GM21423 (cell line): Measurements from ENCODE around the gene IL6R.
"Not testable (repeated sequence)": the region's sequence is repeated elsewhere in the genome, so short reads cannot be mapped to it uniquely, and the experiment has no call there.

Source experiments
- ATAC-seq: cut with Tn5 transposase; IDR thresholded peaks from one replicate; pipeline ENCODE4 v1.9.1; 2021; ENCODE audit warnings: mild to moderate bottlenecking, moderate library complexity; ENCODE audit not compliant: unreplicated experiment

Gene IL6R

DNA sequence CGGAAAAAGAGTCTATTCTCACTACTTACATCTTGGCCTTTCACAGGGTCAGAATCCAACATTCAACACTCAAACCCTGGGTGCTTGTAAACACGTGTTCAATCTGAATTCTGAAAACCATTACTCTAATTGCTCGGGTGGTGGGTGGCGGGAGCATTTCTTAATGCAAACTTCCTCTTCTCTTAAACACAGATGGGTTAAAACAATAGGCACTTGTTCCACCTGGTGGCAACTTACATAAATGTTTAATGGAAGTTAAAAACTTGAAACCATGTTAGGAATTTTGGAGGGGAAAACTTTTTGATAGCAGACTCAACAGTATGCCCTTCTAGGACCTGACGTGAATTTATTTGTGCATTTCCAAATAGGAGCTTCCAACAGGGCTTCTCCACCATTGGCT is 73.5 kb downstream of the IL6R start:
- ATAC-seq = no peak

DNA sequence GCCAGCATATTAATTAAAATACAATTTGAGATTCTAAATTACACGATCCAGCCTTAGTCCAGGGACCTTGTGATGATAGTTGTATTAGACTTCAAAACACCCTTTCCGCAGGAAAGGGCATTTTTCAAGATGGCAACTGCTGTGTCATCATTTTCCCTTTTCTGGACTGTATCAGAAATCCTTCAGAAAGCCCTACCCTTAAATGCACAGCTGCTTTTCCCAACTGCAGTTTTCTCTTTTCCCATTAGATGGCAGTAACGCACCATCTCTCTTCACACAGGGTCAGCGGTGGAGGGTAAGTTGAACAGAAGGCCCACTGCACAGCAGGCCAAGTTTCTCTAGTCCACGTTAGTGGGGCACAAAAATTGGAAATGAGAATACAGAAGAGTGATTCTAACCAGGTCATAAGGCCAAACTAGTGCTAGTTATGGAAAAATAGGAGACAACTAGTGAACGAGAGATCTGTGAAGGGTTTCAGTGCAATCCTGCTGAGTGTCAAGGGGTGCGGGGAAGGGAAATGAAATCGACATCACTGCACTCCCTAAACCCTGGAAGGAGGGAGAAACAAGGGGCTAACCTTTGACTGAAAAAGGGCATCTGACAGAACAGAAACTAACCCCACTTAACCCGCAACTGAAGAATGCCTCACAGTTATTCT is 74.8 kb downstream of the IL6R start:
- ATAC-seq = no peak

- ATAC-seq = no peak
Measured at GRCh38 chr1:154481053-154481452, 75.9 kb downstream of the IL6R start.

DNA sequence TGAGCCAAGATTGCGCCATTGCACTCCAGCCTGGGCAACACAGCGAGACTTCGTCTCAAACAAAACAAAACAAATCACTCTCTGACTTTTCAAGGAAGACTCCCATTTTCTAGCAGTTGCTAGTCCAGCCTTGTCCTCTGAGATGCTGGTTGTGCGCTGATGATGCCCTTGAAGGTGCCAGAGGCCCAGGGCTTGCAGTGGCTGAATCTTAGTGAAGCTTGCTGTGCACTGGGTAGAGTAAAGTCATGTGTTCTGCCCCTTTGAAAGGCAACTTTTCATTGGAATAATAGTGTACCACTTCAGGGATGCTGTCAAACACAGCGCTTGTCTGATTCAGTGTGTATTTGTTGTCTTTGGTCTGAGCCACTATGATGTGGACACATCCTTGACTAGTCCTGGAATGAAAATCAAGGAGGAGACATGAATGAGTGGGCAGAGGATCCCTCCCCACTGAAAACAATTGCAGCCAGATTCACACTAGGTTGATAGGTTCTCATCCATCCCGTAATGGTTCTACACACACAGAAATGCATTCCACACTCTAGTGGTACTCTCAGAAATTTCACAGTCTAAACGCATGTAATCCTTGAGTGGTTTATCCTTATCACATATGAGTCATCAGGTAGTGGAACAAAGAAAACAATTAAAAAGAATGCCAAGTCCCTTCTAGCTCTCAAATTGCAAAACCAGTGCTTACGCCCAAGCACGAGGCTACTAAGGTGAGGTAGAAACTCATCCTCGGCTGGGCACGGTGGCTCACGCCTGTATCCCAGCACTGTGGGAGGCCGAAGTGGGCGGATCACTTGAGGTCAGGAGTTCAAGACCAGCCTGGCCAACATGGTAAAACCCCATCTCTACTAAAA is 79.0 kb downstream of the IL6R start:
- no peak for ATAC-seq

GRCh38 chr1:154485106-154485505 is 80.0 kb downstream of the IL6R start:
- no peak for ATAC-seq

DNA sequence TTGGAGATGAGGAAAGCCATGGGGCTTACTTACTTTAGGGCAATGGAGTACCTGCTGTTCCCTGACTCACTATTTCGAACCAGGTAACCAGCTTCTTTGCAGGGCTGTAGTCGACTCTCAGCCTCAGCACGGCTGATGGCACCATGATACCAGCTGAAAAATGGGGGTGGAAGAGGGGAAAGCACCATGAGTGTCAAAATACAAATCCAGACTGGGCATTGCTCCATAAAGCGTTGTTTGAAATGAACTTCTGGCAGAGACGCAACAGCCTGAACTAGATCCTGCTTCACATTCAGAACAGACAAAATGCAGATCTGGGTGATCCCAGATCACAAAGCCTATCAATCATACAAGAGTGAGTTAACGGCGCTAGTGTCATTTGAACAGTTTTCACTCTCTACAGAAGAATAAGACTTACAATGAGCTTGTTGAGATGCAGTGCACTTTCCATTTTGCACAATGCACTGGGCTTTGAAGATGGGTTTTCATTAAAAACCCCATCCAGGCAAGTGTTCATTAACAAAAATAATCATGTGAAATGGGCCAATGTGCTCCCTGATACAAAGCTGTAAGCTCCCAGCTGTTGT is 80.9 kb downstream of the IL6R start:
- no peak for ATAC-seq

GRCh38 chr1:154486756-154487155 is 81.6 kb downstream of the IL6R start:
- not testable (repeated sequence) for ATAC-seq

DNA sequence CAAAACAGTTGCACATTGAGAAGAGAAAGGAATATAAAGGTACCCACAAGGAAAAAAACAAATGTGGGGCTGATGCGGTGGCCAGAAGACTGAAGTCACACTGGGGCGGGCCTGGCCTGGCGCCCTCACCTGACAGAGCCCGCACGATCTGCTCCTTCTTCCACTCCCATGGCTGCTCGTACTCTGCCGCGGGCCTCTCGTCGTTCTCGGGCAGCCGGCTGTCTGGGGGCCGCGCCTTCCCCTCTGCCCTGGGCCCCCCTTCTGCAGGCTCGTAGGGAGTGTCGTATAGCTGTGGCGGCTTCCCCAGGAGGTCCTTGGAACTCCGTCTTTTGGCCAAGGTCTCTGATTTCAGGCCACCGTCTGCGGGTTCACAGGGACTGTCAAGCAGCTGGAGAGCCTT is 83.8 kb downstream of the IL6R start:
- ATAC-seq = no peak

DNA sequence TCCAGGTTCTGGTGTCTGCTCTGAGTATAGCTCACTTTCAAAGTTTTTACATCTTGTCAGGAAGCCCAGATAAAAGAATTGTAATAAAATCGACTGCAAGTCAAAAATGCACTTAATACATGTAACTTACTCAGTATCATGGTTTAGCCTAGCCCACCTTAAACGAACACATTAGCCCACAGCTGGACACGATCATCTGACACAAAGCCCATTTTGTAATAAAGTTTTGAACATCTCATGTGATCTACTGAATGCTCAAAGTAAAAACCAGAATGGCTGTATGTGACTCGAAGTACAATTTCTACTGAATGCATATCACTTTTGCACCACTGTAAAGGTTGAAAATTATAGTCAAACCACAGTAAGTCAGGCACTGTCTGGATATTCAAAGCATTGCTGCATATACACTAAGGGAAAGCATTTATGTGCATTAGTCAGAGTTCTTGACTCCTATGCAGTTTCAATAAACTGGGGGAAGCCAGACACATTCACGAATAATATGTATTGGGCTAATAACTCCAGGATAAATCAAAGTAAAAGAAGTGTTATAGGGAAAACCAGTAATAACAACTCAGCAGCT is 84.6 kb downstream of the IL6R start:
- no peak for ATAC-seq

- ATAC-seq = no peak
Measured at GRCh38 chr1:154490317-154490716, 85.2 kb downstream of the IL6R start.

GRCh38 chr1:154492115-154492514 is 87.0 kb downstream of the IL6R start:
- no peak for ATAC-seq

- no peak for ATAC-seq
Measured at GRCh38 chr1:154493276-154493675, 88.1 kb downstream of the IL6R start.

- no peak for ATAC-seq
Measured at GRCh38 chr1:154495496-154496273, 90.5 kb downstream of the IL6R start.

GRCh38 chr1:154496383-154496782 is 91.2 kb downstream of the IL6R start:
- no peak for ATAC-seq

- ATAC-seq = no peak
Measured at GRCh38 chr1:154497026-154497806, 92.1 kb downstream of the IL6R start.

GRCh38 chr1:154499446-154499845 is 94.3 kb downstream of the IL6R start:
- ATAC-seq = no peak

GRCh38 chr1:154500533-154500932 is 95.4 kb downstream of the IL6R start:
- no peak for ATAC-seq

DNA sequence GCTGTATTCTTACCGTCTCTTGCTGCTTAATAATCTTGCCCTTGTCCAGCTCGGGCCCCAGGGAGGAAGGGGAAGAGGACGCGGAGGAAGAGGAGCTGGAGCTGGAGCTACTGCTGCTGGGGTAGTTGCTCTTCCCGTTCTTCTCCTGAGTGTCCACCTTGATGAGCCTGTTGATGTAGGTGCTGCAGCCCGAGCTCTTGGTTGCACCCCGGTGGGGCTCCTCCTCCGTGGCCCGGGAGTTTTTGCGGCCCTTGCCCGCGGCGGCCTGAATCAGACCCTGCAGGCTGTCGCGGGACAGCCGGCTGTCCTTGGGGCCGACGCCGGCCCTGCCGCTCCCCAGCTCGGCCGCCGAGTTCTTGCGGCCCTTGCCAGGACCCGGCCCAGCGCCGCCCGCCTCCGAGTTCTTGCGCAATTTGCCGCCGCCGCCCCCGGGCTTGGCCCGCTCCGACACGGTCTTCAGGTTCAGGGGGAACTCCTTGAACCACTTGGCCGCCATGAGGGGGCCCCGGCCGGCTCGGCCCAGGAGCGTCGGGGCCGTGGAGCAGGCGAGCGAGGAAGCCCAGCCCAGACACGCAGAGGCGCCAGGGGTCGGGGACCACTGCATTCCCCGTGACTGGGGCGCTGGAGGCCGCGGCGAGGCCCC is 96.4 kb downstream of the IL6R start:
- no peak for ATAC-seq

GRCh38 chr1:154502066-154502743 is 97.1 kb downstream of the IL6R start, which contains the start of the genes SHE and TDRD10:
Gene SHE (minus strand): TSS chr1:154502412. CDS start chr1:154502026, 386 bp downstream.
Gene TDRD10 (plus strand): TSS chr1:154502219. CDS start chr1:154506904, 4,685 bp downstream.
- no peak for ATAC-seq
